HCT116 (cell line): ENCODE results near the gene SDF4. TPM values are rescaled to one million over a fixed set of nuclear protein-coding genes. Genes with fewer than 3 reads are reported as not detected.

Source experiments
- ATAC-seq: fragments of 200-7000 bp; cut with Tn5 transposase; 2 replicates; pipeline ENCODE4 v1.9.1; 2020; ENCODE audit warnings: mild to moderate bottlenecking, moderate library complexity
- BruUV-seq: library from RNA; stranded (reverse); fragments of 400-500 nt; replicated peaks from 2 replicates; lab custom pipeline; 2021; lab: Mats Ljungman, UMichigan
- CTCF ChIA-PET: fragments of 300-600 bp; sonication (Branson Sonifier 250); formaldehyde crosslinking; loops from one replicate; lab custom pipeline; 2021; ENCODE audit warnings: antibody characterized with exemption; lab: Charles Lee
- POLR2A ChIA-PET: fragments of 300-600, 350-600 bp; sonication (Branson Sonifier 250); formaldehyde crosslinking; loops from one replicate; lab custom pipeline; 2021; ENCODE audit warnings: antibody characterized with exemption; lab: Charles Lee
- RAD21 ChIA-PET, 2 experiments: fragments of 300-600 bp; sonication (Branson Sonifier 250); formaldehyde crosslinking; loops; one replicate each; lab custom pipeline; 2023; ENCODE audit warnings: low total read pairs in 2 of 2; ENCODE audit not compliant: uncharacterized antibody in 2 of 2, unreplicated experiment in 2 of 2, low non-redundant PET in 1 of 2; lab: Charles Lee
- DNase-seq: peaks from one replicate; pipeline ENCODE4 v3.0.0-alpha.2; 2010; ENCODE audit warnings: low read depth, low spot score
- H2AFZ ChIP-seq: fragments of 200-600 bp; shearing (Covaris generic), sonication (generic); 2 replicates; pipeline ENCODE4 v1.6.1; 2017; ENCODE audit warnings: low read depth, mixed run types, mixed read lengths, antibody characterized with exemption, low read length; ENCODE audit not compliant: poor library complexity, severe bottlenecking
- H3K27ac ChIP-seq: 2 replicates; pipeline ENCODE4 v1.5.1; 2012; ENCODE audit warnings: low read depth, low read length
- H3K27me3 ChIP-seq: fragments of 200-600 bp; sonication (generic); 2 replicates; pipeline ENCODE4 v1.6.1; 2016; ENCODE audit warnings: mixed run types, low read length, mixed read lengths; ENCODE audit not compliant: insufficient read depth
- H3K36me3 ChIP-seq, 2 experiments: fragments of 200-500 bp in 1 of 2; fragments of 200-600 bp in 1 of 2; sonication (Bioruptor generic) in 1 of 2; sonication (generic) in 1 of 2; 2 replicates each; pipeline versions ENCODE4 v1.5.1 to v1.6.1; 2014 to 2016; ENCODE audit warnings: low read length in 2 of 2, inconsistent platforms in 1 of 2, mixed read lengths in 1 of 2, mixed run types in 1 of 2; ENCODE audit not compliant: insufficient read depth in 2 of 2, control insufficient read depth in 1 of 2
- H3K4me1 ChIP-seq, 2 experiments: fragments of 200-600 bp in 1 of 2; sonication (generic) in 1 of 2; 2 replicates each; pipeline versions ENCODE4 v1.5.1 to v1.6.1; 2012 to 2017; ENCODE audit warnings: low read length in 2 of 2, inconsistent platforms in 1 of 2, mild to moderate bottlenecking in 1 of 2, mixed read lengths in 1 of 2, mixed run types in 1 of 2, moderate library complexity in 1 of 2; ENCODE audit not compliant: insufficient read depth in 2 of 2, control insufficient read depth in 1 of 2
- H3K4me2 ChIP-seq: fragments of 200-600 bp; sonication (generic); 2 replicates; pipeline ENCODE4 v1.6.1; 2017; ENCODE audit warnings: mixed run types, low read length, mixed read lengths
- H3K4me3 ChIP-seq, 2 experiments: fragments of 200-600 bp in 1 of 2; sonication (generic) in 1 of 2; replicated peaks in 1 of 2; 2 replicates each; pipeline ENCODE4 v1.5.1; 2011 to 2016; ENCODE audit warnings: low read length in 2 of 2, control low read depth in 1 of 2, low read depth in 1 of 2, mild to moderate bottlenecking in 1 of 2, mixed read lengths in 1 of 2, mixed run types in 1 of 2
- H3K79me2 ChIP-seq: fragments of 200-600 bp; sonication (generic); 2 replicates; pipeline ENCODE4 v1.6.1; 2017; ENCODE audit warnings: mild to moderate bottlenecking, mixed run types, low read length, moderate library complexity, mixed read lengths; ENCODE audit not compliant: insufficient read depth
- H3K9ac ChIP-seq: fragments of 200-600 bp; sonication (generic); 2 replicates; pipeline ENCODE4 v1.6.1; 2016; ENCODE audit warnings: low read length, mixed read lengths
- H3K9me2 ChIP-seq: fragments of 200-600 bp; sonication (generic), shearing (Covaris generic); 2 replicates; pipeline ENCODE4 v1.6.1; 2017; ENCODE audit warnings: mixed run types, mild to moderate bottlenecking, moderate library complexity; ENCODE audit not compliant: insufficient read depth
- H3K9me3 ChIP-seq, 2 experiments: fragments of 200-500 bp in 1 of 2; fragments of 200-600 bp in 1 of 2; sonication (Bioruptor generic) in 1 of 2; sonication (generic) in 1 of 2; 2 replicates each; pipeline ENCODE4 v1.6.1; 2014 to 2017; ENCODE audit warnings: low read length in 2 of 2, mixed read lengths in 2 of 2, inconsistent platforms in 1 of 2, low read depth in 1 of 2, mild to moderate bottlenecking in 1 of 2, mixed run types in 1 of 2, moderate library complexity in 1 of 2; ENCODE audit not compliant: control insufficient read depth in 1 of 2, insufficient read depth in 1 of 2
- H4K20me1 ChIP-seq: fragments of 200-600 bp; sonication (generic), shearing (Covaris generic); 2 replicates; pipeline ENCODE4 v1.6.1; 2017; ENCODE audit warnings: mixed run types, mild to moderate bottlenecking, moderate library complexity; ENCODE audit not compliant: insufficient read depth
- CBX3 ChIP-seq: IDR thresholded peaks from 2 replicates; pipeline ENCODE4 v1.6.1; 2012; ENCODE audit warnings: low read depth
- CEBPB ChIP-seq: IDR thresholded peaks from 2 replicates; pipeline ENCODE4 v1.6.1; 2012; ENCODE audit warnings: low read depth
- ELF1 ChIP-seq: IDR thresholded peaks from 2 replicates; pipeline ENCODE4 v1.6.1; 2012; ENCODE audit warnings: low read depth, borderline replicate concordance
- EZH2 ChIP-seq: fragments of 200-600 bp; sonication (generic); IDR thresholded peaks from 2 replicates; pipeline ENCODE4 v1.6.1; 2017; ENCODE audit warnings: antibody characterized with exemption, mixed run types
- EZH2phosphoT487 ChIP-seq: fragments of 200-600 bp; IDR thresholded peaks from 2 replicates; pipeline ENCODE4 v1.6.1; 2018; ENCODE audit warnings: antibody characterized with exemption, borderline replicate concordance
- POLR2A ChIP-seq: IDR thresholded peaks from 2 replicates; pipeline ENCODE4 v1.7.0; 2011; ENCODE audit warnings: borderline replicate concordance; ENCODE audit not compliant: insufficient read depth, insufficient read length; ENCODE audit errors: extremely low read depth
- POLR2AphosphoS5 ChIP-seq: IDR thresholded peaks from 2 replicates; pipeline ENCODE4 v1.6.1; 2011; ENCODE audit warnings: mild to moderate bottlenecking, low read depth, low read length, moderate library complexity
- SP1 ChIP-seq: IDR thresholded peaks from 2 replicates; pipeline ENCODE4 v1.6.1; 2012; ENCODE audit warnings: low read depth
- TCF7L2 ChIP-seq: IDR thresholded peaks from 2 replicates; pipeline ENCODE4 v1.7.0; 2011; ENCODE audit warnings: borderline replicate concordance, inconsistent platforms; ENCODE audit not compliant: insufficient read depth, insufficient read length; ENCODE audit errors: extremely low read depth
- YY1 ChIP-seq: IDR thresholded peaks from 2 replicates; pipeline ENCODE4 v1.6.1; 2011; ENCODE audit warnings: low read length, low read depth, moderate library complexity, mild to moderate bottlenecking; ENCODE audit not compliant: insufficient replicate concordance; ENCODE audit errors: extremely low read depth
- ZFX ChIP-seq: fragments of 450-650 bp; IDR thresholded peaks from 2 replicates; pipeline ENCODE4 v1.6.1; 2017
- intact Hi-C: fragments of 100-400 bp; cut with micrococcal nuclease; formaldehyde crosslinking; loops from 2 replicates; pipeline ENCODE4 v1.10.0; 2022
- total RNA-seq: library from RNA; stranded (reverse); gene quantifications from one replicate; pipeline ENCODE4 v1.2.1, GENCODE V29; 2021; ENCODE audit not compliant: unreplicated experiment
- TF ChIP-seq, protein P1 (sequence below): IDR thresholded peaks from 2 replicates; pipeline ENCODE4 v1.6.1; 2012
- TF ChIP-seq, protein P2 (sequence below): IDR thresholded peaks from 2 replicates; pipeline ENCODE4 v1.6.1; 2012; ENCODE audit warnings: low read depth
- TF ChIP-seq, protein P3 (sequence below), 3 experiments: fragments of 200-600 bp in 1 of 3; sonication (generic) in 1 of 3; IDR thresholded peaks in 2 of 3; conservative IDR thresholded peaks in 1 of 3; 2 replicates each; pipeline ENCODE4 v1.5.1; 2012 to 2017; ENCODE audit warnings: low read depth in 2 of 3, low read length in 2 of 3, antibody characterized with exemption in 1 of 3, borderline replicate concordance in 1 of 3, control low read depth in 1 of 3, mild to moderate bottlenecking in 1 of 3, mixed read lengths in 1 of 3, mixed run types in 1 of 3, moderate library complexity in 1 of 3; ENCODE audit not compliant: insufficient read depth in 1 of 3

The SDF4 gene
- total RNA-seq, 1 experiment from 2014 or later, result 133 TPM

DNA sequence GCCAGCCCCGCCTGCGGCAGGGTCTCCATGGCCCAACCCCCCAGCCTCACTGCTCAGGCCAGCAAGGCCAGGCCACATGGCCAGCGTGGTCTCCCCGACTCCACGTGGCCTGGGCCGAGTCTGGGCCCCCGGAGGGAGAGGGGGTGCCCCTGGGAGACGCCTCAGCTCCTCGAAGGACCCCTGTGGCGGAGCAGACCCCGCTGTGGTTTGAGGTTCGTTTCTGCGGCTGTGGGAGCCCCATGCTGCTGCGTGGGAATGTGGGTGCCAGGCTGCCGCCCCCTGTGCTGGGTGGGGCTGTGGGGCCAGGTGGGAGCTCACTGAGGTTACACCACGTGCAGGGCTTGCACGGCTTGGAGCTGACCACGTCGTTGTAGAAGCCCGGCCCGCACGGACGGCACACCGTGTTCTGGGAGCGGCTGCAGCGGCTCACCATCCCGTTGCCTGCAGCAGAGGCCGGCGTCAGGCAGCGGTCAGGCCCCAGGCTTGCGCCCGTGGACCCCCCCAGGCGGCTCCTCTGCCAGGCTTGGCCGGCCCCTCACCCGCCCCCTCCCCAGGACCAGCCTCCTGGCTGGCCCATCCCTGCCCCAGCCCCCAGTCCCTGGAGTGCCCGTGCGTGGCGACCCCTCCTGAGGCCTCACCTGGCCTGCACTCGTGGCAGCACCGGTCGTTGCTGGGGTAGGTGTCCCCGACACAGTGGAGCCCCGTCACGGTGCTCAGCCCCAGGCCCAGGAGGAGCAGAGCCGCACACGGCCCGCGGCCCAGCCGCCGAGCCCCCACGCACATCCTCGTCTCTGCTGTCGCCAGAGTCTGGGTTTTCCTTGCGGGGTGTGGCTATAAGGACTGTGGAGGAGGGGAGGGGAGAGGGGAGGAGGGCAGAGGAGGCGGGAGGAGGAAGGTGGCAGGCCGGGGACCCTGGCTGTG is 18.2 kb downstream of the SDF4 start, which contains the start of gene TNFRSF4:
Gene TNFRSF4 (minus strand): TSS at position 809 of the 921 bp plus-strand sequence. CDS start 26 bp downstream, at position 783.
- Histone ChIP-seq H3K27me3 (no peaks in the 10 kb centered on the region), H3K9ac (no peak within 1 kb of the TSS), H3K27ac (no peak within 1 kb of the TSS), H2AFZ (no peak within 1 kb of the TSS), H3K4me3 (no peak within 1 kb of the TSS), H3K4me2 (no peak within 1 kb of the TSS), H3K9me3 (no peaks in the 10 kb centered on the region), H4K20me1 (no peaks in the 10 kb centered on the region), H3K79me2 (no peaks in the 10 kb centered on the region), H3K9me2 (no peaks in the 10 kb centered on the region), H3K4me1 (peaks cover 6 to 13% of the 10 kb centered on the region in 2 experiments), H3K36me3 (peaks cover 2 to 16% of the 10 kb centered on the region in 2 experiments; a peak in 2 of 4 replicates)
- DNase-seq, result no peak
- no peak for TF ChIP-seq POLR2AphosphoS5
- no peak for TF ChIP-seq TCF7L2
- no peak for TF ChIP-seq ELF1
- no peak for TF ChIP-seq YY1
- TF ChIP-seq, protein P1, sequence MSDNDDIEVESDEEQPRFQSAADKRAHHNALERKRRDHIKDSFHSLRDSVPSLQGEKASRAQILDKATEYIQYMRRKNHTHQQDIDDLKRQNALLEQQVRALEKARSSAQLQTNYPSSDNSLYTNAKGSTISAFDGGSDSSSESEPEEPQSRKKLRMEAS, result no peak
- TF ChIP-seq EZH2, result no peak
- TF ChIP-seq EZH2phosphoT487, result no peak
- TF ChIP-seq SP1, result no peak
- no peak for TF ChIP-seq CEBPB
- TF ChIP-seq, protein P2, sequence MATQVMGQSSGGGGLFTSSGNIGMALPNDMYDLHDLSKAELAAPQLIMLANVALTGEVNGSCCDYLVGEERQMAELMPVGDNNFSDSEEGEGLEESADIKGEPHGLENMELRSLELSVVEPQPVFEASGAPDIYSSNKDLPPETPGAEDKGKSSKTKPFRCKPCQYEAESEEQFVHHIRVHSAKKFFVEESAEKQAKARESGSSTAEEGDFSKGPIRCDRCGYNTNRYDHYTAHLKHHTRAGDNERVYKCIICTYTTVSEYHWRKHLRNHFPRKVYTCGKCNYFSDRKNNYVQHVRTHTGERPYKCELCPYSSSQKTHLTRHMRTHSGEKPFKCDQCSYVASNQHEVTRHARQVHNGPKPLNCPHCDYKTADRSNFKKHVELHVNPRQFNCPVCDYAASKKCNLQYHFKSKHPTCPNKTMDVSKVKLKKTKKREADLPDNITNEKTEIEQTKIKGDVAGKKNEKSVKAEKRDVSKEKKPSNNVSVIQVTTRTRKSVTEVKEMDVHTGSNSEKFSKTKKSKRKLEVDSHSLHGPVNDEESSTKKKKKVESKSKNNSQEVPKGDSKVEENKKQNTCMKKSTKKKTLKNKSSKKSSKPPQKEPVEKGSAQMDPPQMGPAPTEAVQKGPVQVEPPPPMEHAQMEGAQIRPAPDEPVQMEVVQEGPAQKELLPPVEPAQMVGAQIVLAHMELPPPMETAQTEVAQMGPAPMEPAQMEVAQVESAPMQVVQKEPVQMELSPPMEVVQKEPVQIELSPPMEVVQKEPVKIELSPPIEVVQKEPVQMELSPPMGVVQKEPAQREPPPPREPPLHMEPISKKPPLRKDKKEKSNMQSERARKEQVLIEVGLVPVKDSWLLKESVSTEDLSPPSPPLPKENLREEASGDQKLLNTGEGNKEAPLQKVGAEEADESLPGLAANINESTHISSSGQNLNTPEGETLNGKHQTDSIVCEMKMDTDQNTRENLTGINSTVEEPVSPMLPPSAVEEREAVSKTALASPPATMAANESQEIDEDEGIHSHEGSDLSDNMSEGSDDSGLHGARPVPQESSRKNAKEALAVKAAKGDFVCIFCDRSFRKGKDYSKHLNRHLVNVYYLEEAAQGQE, result no peak
- TF ChIP-seq, protein P3, sequence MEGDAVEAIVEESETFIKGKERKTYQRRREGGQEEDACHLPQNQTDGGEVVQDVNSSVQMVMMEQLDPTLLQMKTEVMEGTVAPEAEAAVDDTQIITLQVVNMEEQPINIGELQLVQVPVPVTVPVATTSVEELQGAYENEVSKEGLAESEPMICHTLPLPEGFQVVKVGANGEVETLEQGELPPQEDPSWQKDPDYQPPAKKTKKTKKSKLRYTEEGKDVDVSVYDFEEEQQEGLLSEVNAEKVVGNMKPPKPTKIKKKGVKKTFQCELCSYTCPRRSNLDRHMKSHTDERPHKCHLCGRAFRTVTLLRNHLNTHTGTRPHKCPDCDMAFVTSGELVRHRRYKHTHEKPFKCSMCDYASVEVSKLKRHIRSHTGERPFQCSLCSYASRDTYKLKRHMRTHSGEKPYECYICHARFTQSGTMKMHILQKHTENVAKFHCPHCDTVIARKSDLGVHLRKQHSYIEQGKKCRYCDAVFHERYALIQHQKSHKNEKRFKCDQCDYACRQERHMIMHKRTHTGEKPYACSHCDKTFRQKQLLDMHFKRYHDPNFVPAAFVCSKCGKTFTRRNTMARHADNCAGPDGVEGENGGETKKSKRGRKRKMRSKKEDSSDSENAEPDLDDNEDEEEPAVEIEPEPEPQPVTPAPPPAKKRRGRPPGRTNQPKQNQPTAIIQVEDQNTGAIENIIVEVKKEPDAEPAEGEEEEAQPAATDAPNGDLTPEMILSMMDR (IDR thresholded peaks at IDR 0.05 in 2 of 3, conservative IDR thresholded peaks at IDR 0.05 in 1 of 3; ENCODE audit: borderline replicate concordance in 1 of 3, insufficient read depth in 1 of 3, low read depth in 2 of 3, low read length in 2 of 3), result no peak
- TF ChIP-seq ZFX, result no peak
- no peak for TF ChIP-seq CBX3
- TF ChIP-seq POLR2A, result no peak
- no TSS peak for BruUV-seq
- ChIA-PET RAD21 (no interaction called here), POLR2A (interaction anchor here (1.7 kb wide), 1 partner anchor 48 kb away, joined by 3 read pairs; no protein-coding TSS in a partner anchor), CTCF (no interaction called here)
- ATAC-seq, result no peak
- intact Hi-C loops, result no loop called here
